Measurements from ENCODE around the gene PRM3.

Gene PRM3

DNA sequence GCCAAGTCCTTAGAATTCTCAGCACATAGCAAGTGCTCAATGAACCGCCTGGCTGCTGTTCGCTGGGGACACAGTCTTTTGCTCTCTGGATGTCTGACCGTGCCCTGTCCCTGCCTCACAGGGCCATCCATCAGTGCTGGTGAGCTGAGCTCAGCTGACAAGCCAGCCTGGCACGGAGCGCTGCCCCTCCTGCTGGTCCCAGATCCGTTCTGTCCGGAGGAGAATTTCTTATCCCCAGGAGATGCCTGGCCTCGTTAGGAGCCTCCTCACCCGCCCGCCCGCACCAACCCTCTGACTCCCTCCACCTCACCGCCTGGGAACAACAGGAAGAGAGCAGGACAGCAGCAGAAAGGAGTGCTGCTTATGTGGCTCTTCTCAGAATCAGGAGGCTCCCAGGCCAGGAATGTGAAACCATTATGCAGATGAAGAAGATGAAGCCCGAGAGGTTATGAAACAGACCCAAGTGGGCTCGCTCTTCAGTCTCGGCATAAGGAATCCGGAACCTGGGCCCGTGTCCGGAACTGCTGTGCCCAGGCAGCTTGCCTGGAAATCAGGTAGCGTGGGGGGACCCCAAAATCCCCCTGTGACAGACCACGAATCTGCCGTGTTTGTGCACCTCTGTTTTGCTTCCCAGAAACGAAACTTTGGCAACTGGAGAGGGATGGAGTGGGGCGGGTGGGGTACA lies 43.0 kb upstream of the PRM3 start:
- H3K27ac ChIP-seq = no peak overlapping the region
- TF ChIP-seq, protein P1, sequence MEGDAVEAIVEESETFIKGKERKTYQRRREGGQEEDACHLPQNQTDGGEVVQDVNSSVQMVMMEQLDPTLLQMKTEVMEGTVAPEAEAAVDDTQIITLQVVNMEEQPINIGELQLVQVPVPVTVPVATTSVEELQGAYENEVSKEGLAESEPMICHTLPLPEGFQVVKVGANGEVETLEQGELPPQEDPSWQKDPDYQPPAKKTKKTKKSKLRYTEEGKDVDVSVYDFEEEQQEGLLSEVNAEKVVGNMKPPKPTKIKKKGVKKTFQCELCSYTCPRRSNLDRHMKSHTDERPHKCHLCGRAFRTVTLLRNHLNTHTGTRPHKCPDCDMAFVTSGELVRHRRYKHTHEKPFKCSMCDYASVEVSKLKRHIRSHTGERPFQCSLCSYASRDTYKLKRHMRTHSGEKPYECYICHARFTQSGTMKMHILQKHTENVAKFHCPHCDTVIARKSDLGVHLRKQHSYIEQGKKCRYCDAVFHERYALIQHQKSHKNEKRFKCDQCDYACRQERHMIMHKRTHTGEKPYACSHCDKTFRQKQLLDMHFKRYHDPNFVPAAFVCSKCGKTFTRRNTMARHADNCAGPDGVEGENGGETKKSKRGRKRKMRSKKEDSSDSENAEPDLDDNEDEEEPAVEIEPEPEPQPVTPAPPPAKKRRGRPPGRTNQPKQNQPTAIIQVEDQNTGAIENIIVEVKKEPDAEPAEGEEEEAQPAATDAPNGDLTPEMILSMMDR (IDR thresholded peaks at IDR 0.05) = no peak
- TF ChIP-seq ZFX (IDR thresholded peaks at IDR 0.05; ENCODE audit: borderline replicate concordance) = no peak

DNA sequence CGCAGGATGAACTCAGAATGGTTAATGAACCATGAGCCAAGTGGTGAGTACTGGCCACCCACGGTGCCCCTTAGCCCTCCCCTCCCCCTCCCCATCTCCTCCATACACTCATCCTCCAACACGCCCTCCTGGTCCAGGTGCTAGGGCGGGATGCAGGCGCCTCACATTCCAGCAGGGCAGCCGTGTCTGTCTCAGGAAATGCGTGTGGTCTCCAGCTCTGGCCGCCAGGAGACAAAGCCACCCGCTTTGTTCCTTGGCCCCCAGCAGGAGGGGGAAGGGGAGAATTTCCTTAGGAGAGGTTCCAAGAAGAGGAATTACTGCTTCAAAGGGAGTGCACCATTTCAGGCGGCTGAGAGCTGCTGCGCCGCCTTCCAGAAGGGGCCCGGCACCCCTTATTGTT lies 42.1 kb upstream of the PRM3 start:
- H3K27ac ChIP-seq = no peak overlapping the region
- TF ChIP-seq, protein P1 (IDR thresholded peaks at IDR 0.05) = no peak
- TF ChIP-seq ZFX (IDR thresholded peaks at IDR 0.05; ENCODE audit: borderline replicate concordance) = no peak

GRCh38 chr16:11314309-11314894 lies 41.0 kb upstream of the PRM3 start:
- TF ChIP-seq, protein P1 (IDR thresholded peaks at IDR 0.05) = no peak
- TF ChIP-seq ZFX (IDR thresholded peaks at IDR 0.05; ENCODE audit: borderline replicate concordance) = no peak
- H3K27ac ChIP-seq = no peak overlapping the region

DNA sequence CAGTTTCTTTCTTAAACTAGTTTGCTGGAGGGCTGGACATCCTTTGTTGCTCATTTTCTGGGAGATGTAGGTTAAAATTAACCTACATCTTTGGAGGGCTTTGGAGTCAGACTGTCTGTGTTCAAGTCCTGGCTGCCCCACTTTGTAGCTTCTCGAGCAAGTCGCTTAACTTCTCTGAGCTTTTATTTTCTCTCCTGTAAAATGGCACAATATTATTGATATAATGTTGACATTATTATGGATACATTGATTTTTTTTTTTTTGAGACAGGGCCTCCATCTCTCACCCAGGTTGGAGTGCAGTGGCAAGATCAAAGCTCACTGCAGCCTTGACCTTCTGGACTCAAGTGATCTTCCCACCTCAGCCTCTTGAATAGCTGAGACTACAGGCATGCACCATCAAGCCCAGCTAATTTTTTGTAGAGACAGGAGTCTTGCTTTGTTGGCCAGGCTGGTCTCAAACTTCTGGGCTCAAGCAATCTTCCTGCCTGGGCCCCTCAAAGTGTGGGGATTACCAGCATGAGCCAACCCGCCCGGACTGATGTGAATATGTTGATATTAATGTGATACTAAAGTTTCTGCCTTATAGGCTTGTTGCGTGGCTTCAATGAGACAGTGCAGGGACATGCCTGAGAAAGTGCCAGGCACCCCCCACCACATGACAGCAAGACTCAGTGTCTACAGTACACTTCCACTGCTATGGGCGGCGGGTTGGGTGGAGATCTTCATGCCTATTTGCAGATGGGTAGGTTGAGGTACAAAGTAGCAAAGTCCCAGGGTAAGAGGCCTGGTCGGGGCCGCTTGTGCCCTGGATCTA lies 40.3 kb upstream of the PRM3 start:
- no peak overlapping the region for H3K27ac ChIP-seq
- no peak for TF ChIP-seq ZFX (IDR thresholded peaks at IDR 0.05; ENCODE audit: borderline replicate concordance)
- TF ChIP-seq, protein P1 (IDR thresholded peaks at IDR 0.05) = no peak

DNA sequence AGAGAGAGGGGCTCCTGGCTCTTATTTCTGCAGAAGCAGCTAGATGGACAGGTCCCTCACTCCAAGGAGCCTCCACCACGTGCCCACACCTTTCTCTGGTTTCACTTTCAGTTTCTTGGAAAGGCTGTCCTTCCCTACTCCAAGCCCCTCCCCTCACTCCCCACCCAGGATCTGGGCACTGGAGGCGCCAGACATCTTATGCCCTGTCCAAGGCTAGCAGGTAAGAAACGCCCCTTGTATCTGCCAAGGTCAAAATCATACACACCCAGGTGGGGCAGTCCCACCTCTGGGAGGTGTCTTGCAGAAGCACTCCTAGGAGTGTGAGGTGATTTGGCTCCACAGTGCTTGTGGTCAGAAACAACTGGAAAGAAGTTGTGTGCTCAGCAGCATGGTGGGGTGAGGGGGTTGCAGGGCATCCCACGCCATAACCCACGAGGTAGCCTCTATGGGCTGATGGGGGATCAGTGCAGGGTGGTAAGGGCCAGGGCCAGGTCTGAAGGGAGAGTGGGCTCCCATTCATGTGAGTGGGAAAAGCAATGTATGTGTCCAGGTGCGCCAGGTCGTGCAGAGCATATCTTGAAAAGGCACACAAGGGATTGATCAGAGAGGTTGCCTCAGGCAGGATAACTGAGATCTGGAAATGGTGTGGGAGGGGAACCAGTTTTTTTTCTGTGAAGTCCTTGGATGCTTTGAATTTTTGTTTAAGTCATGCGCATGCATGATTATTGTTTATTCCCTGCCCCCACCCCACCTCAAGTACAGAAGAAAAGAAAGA lies 39.5 kb upstream of the PRM3 start:
- TF ChIP-seq ZFX (IDR thresholded peaks at IDR 0.05; ENCODE audit: borderline replicate concordance) = no peak
- TF ChIP-seq, protein P1 (IDR thresholded peaks at IDR 0.05) = no peak
- no peak overlapping the region for H3K27ac ChIP-seq

GRCh38 chr16:11310997-11311561 lies 37.6 kb upstream of the PRM3 start:
- TF ChIP-seq, protein P1 (IDR thresholded peaks at IDR 0.05) = no peak
- no peak for TF ChIP-seq ZFX (IDR thresholded peaks at IDR 0.05; ENCODE audit: borderline replicate concordance)
- H3K27ac ChIP-seq = no peak overlapping the region

Measured in 22Rv1 (cell line).